NCI-H526 (cell line): ENCODE data around the gene TMEM38A.

ENCODE experiments used
- DNase-seq, 2 experiments: peaks; one replicate each; lab custom pipeline; 2025; lab: John Stamatoyannopoulos, UW

The TMEM38A gene, protein sequence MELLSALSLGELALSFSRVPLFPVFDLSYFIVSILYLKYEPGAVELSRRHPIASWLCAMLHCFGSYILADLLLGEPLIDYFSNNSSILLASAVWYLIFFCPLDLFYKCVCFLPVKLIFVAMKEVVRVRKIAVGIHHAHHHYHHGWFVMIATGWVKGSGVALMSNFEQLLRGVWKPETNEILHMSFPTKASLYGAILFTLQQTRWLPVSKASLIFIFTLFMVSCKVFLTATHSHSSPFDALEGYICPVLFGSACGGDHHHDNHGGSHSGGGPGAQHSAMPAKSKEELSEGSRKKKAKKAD

DNA sequence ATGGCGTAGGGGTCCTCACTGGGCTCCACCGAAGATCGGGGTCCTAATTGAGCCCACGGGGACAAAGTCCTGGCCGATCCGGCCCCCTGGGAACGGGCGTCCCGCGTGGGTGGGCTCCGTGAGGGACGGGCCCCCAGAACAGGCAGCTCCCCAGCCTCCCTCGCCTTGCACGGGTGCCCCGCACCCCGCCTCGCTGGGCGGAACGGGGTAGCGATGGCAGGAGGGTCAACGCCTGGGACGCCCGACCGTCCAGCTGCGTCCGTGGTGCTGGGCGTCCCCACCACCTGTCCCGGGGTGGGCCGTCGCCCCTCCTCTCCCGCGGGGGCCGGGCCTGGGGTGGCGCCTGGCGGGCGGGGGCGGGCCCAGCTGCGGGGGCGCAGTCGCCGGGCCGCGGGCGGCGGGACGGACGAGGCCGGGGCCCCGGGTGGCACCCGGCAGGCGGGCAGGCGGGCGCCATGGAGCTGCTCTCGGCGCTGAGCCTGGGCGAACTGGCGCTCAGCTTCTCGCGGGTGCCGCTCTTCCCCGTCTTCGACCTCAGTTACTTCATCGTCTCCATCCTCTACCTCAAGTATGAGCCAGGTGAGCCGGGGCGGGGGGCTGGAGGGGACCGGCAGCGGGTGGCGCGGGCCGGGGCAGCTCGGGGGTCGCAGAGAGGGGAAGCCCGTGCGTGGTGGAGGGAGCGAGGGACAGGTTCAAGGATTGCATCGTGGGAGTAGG, at the start of gene TMEM38A:
TMEM38A (plus strand) TSS at position 377 of the 717 bp plus-strand sequence; CDS start at position 456, 79 bp downstream.
- DNase-seq, result peak in 1 of 2 experiments; percentile 40

DNA sequence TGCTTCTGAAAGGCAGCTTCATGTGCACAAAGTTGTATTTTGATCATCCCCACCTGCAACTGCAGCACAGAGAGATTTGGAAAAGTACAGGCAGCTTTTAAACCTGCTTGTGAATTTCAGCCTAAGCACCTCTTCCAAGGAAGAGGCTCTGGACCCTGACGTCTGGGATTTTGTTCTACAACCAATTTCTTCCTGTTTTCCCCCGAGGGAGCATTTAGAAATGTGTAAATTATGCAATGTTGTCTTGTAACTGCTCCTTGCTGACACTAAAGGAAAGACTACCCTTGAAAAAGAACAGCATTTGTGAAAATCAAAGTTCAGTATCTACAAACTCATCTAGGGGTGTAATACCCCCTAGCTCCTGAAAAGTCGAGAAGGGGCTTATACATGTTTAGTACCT, 48.3 kb upstream of the TMEM38A start:
- no peak for DNase-seq

DNA sequence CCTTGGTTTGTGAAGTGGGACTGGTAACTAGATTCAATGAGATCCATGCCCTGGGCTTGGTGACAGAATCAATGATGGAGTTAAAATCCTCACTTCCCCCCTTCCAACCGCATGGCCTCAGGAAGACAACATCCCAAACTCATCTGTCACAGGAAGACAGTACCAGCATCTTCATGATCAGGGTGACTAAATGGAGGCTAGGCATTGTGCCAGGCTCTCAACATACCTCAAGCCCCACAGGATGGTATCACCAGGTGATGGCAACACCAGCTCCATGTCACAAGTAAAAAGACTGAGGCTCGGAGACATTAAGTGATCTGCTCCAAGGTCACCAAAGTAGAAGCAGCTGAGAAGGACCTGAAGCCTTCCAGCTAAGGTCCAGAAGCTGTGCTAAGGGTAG, 47.1 kb upstream of the TMEM38A start:
- no peak for DNase-seq

DNA sequence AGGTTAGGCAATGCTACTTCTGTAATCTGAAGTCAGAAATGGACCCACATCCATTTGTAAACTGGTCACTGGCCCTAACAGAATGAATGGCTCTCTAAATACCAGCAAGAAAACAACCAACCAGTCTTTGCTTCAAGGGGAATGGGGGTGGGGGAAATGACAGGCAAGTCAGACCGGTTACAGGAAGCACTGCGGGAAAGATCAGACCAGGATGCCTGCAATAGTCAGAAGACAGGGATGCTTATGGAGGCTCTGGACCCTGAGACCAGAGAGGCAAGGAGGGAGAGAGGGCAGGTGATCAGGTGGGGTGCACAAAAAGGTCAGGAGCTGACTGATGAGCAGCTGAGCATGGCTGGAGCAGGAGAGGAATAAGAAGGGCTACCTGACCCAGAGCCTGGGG, 46.0 kb upstream of the TMEM38A start:
- DNase-seq, result no peak

DNA sequence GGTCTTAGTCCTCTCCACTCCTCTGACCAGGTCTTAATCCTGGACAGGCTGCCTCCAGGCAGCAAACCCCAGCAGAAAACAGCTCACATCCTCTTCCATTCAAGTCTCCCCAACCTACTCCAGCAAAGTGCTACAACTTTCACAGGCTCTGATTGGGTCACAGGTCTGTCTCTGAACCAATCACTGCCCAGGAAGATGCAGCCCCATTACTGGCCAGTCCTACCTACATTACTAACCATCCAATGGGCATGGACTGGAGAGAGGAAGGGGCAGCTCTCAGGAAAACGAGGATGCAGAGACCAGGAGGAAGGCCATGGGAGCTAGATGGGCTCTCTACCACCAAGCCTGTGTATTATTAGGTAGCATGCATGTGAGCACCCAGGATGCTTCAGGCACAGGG, 45.1 kb upstream of the TMEM38A start:
- no peak for DNase-seq

DNA sequence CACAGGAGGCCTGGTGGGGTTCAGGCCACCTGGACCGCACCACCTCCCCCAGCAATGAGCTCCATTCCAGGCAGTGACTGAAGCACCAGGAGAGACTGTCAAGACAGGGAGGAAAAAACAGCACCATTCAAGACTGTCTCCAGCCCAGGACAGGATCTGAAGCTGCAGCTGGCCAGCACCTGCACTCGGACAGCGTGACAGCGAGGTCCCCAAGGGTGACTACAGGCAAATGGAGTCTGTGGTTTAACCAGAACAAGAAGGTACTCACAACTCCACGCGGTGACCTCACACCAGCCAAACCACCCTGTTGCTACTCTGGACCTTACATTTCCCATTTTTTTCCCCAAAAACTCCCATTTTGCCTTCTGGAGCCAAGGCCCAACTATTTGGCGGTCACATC, 42.7 kb upstream of the TMEM38A start:
- no peak for DNase-seq

DNA sequence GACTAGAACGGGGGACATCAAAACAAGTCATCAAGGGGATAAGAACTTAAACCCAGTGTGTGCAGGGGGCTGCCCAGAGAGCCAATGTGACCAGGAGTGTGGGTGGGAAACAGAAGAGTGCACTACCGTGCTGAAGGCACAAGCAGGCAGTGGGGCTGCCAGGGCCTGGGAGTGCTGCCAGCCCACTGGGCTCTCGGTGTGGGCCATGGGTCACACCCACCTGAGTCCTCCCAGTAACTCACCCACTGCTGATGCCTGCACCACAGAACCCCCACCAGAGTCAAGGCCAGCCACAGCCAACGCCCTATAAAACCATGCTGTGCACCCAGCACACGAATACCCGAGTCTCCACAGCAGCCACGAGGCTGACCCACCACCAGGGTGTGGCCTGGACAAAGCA, 41.5 kb upstream of the TMEM38A start:
- DNase-seq, result no peak

DNA sequence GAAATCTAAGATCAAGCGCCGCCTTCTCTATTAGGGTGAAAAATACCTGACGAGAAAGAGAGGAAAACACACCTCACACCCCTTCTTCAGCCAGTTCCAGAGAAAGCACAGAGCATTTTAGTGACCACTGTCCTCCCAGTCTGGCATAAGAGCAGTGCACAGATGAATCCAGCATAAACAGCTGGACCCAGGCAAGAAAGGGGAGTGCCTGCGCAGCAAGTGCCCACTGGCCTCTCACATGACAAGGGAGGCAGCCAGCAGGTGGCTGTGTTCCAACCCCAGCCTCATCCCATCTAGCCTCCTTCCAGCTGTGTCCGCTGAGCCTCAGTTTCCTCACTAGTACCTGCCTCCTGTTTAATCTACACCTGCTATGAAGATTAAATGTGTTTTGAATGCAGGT, 40.9 kb upstream of the TMEM38A start:
- no peak for DNase-seq

DNA sequence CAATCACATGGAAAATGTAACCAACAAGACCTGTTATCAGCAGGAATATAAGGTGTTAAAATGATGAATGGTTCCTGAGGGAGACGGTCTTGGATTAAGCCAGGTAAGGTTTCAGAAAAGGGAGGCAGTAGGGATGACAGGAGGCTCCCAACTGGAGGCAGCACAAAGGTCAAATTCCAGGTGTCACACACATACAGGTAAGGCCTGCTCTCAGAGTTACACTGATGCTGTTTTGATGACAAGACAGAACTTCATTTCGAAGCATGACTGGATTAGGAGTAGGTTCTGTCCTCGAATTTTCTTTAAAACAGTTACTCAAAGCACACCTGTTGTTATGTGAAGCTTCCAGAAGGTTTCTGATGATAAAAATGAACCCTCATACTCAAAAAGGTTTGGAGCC, 40.4 kb upstream of the TMEM38A start:
- no peak for DNase-seq

DNA sequence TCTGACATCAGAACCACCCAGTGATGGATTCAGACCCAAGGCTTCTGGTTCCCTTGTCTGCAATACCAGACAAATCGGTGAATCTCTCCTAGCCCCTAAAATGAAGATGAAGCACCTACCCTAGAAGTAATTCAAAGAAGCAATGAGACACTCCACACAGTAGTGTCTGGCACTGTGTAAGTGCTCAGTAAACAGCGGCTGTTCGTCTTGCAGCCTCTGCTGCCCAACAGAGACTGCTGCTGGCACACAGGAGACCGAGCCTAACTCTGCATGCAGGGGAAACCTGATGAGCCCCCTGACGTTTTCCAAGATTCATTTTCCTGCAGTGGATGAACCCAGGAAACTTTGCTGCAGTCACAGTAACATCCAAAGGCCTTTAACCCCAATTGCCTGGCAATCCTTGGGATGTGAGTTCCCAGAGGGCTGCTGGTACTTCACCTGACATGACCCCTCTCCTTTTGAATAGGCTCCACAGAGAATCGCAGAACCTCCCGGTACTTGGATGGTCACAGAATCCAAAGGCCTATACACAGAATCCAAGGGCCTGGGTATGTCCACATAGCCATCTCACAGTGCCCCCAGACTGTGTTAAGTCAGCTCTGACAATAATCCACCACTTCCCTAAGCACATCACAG, 39.7 kb upstream of the TMEM38A start:
- no peak for DNase-seq

DNA sequence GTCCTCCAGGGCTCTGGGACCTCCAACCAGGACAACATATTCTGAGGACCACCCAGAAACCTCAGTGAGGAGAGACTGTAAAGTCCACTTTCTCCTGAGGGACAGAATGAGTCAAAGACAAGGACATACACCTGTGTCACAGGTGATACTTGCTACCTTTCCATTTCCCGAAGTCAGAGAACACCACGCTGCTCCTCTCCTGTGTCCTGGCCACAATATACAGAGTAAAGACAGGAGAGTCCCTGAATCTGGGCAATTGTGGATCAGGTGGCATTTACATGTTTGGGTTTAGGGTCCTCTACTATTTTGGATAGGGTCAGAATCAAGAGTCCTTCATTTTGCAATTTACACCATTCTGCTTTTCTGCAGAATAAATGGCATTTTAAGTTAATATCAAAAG, 37.9 kb upstream of the TMEM38A start:
- DNase-seq, result no peak

DNA sequence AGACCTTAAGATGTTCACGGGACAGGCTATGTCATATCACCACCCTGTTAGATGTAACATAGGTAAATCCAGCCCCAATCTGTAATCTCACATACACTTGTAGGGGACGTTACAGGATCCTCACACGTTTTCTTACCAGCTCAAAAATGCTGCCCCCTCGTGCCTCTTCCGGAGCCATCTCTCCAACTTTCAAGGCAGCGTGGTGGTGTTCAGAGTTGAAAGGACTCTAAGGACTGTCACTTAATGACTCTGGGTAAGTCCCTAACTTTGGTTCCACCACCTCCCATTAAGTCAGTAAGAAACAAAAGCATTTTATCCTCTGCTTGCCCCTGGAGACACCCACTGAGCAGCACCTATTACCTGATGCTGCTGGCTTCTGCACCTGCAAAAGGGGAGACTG, 37.4 kb upstream of the TMEM38A start:
- DNase-seq, result no peak

DNA sequence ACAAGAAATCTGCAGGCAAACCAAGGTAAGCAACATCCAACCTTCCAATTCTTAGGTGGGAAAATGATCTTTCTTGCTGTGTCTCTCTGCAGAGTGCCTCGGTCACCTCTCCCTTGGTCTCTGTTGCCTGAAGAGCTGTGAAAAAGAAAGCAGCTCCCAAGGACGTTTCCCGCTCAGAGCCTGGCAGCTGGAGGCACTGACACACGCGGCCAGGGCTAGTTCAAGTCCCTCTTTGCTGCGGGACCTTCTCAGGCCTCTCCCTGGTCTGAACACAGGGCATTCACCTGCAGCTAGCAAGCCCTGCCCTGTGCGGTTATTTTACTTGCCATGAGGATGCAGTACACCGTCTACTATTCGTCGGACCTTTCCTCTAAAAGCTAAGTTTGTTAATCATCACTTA, 36.7 kb upstream of the TMEM38A start:
- no peak for DNase-seq

DNA sequence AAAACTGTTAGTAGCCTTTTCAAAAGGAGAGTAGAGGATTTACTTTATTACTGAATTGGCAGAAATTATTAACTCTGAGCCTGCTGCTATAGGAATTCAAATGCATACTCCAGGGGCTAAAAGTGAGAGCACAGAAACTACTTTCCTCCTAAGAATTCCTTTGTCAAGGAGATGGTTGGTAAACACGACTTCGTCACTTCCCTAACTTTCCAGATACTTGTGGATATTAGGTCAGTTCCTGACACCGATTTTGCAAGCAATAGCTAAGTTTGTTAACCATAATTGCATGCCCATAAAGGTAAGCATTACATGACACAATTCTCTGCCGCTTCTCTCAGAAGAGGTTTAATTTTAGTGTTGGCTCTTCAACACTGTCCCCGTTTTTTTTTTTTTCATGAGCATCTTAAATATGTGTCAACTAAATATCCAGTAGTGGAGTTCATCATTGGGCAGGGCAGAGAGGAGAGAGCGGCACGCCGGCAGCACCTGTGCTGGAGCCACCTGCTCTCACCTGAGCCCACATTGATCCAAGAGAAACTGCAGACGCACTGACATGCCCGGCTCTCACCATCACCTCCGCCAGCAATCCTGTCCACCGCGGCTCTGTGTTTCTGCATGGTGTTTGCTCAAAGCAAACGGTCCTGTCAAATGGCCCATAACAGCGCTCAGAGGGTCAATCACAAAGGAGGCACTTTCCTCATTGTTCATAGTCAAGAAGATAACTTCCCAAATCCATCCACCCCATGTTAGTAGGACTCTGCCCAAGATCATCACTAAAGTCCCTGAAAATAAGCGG, 35.6 kb upstream of the TMEM38A start:
- no peak for DNase-seq

DNA sequence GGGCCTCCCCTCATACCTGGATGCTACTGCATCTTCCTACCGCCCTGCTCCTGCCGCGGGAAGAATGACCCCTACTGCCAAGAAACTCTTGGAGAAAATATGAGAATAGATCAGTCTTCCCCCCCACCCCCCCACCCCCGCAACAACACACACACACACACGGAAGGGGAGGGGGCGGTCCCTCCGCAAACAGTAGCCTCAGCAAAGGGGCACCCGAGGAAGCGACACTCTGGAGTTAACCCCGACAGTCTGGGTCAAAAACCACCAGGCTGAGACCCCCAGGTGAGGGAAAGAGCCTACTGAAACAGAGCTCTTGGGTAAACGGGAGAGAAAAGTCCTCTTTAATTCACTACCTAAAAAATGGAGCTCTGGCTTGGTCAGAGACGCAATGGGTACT, 34.1 kb upstream of the TMEM38A start:
- DNase-seq, result no peak

DNA sequence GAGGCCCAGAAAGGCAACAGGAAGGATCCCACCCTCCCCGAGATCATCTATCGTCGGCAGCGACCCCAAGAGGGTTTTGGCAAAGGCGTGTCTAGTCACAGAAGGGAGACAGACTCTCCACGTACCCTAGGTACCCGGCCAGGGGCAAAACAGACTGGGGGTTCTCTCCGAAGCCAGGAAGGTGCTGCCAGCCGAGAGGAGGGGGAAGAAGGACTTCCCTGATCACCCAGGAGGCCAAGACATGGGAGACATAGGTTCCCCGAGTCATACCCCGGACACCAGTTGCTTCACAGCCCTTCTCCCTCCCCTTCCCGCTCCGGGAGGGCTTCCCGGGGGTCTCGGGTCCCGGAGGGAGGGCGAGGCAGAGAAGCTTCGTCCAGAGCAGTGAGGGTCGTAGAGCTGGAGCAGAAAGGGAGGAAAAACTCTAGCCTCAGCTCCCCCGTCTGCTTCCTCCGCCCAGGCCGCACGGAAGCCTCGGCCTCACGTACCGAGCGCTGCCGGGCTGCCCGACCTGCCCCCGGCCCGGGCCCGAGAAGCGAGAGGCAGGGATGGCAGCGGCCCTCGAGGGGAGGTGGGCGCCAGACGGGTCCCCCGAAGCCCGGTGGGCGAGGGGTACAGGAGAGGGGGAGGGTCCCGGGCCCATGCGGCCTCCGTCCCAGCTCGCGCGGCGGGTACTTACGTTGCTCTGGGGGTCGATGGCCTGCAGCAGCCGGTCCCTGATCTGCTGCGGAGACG, 33.6 kb upstream of the TMEM38A start:
- DNase-seq, result no peak

DNA sequence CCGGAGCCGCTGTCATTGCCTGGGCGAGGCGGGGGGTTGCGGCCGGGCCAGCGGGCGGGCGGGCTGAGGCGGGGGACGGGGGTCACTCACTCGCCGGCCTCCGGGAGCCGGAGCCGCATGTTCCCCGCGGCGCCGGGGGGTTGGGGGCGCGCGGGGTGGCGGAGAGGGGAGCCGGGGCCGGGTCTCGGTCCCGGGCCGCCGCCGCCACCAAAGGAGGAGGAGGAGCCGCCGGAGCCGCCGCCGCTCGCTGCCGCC, 33.1 kb upstream of the TMEM38A start:
- no peak for DNase-seq

DNA sequence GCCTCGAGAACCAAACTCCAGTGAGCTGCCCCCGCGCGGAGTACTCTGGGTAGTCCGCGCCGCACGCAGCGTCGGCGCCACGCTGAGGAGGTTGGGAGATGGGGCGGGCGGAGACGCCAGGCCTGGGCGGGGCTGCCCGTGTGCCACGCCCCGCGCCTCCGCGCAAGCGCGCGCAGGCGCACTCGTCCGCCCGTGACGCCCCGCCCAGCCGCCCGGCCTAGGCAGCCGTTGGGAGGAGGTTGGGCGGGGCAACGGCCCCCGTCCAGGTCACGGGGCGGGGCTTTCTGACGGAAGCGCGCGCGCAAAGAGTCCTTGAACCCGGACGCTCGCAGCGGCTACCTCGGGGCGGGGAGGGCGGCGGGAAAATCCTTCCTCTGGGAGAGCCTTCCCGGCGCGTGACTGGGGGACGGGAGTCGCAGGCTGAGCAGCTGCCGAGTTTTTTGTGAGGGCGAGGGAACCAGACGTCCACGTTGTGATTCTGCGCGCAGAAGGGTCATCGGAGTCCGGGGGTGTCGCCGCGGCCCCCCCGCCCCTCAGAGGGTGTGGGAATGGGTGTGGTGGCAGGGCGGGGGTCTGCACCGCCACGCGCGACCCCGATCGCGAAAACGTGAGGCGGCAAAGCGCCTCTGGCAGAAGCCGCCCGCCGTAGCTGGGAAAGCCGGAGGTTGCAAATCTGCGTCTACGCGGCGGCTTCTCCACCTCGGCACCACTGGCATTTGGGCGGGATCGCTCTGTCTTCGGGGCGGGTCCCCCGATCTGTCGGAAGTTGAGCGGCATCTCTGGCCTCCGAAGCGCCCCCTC, 32.6 kb upstream of the TMEM38A start, which contains the start of gene MED26:
MED26 (minus strand) TSS at position 22 of the 801 bp plus-strand sequence. CDS start 261 bp downstream, outside the sequence.
- DNase-seq, result peak; percentile 79 to 94

DNA sequence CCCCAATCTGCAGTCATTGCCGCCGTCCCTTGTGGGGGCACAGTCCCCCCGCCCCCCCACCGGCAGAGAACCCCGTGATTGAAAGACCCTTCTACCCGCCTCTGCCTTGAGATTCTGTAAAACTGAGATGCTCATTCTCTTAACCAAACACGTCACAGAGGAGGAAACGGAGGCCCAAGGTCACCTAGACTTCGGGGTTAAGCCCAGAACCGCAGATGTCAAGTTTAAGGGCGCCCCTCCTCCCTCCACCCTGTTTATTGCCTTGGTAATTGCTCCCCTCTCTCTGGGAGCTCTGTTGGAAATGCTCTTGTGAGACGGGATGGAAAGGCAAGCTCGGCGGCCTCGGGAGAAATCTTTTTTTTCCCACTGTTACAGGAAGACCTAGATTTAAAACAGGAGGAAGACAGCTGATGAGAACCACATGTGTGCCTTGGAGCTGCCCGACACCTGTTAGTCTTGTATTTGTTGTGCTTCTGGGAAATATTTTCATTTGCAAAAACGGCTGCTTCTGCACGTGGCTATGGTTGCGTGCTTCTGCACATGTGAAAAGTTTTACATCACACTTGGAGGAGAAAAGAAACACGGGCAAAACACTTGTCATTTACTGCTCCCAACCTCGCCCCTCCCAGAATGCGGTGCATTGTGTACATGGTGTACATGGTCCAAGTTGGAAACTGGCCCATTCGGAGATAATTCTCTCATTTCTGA, 31.8 kb upstream of the TMEM38A start:
- peak in 1 of 2 experiments; percentile 32 for DNase-seq

DNA sequence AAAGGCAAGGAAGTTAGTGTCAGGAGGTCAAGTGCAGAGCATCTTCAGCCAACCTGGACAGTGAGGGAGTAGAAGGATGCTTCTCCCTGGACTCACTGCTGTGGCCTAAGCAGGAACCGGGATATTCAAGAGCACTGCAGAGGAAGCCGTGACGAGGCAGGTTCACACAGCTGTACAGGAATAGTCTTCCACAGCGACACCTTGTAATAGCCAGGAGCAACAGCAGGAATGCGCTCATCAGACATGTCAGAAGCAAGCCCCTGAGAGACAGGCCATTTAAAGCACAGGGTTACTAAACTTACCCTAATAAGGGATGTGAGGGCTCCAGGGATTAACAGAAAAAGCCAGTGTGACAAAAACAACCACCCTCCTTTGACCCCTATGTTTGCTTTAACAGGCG, 29.5 kb upstream of the TMEM38A start:
- no peak for DNase-seq
